ENCODE measurements around the gene ST8SIA1.

ST8SIA1 gene

GRCh38 chr12:22211128-22211527, 123.4 kb downstream of the ST8SIA1 start:
- no peaks in the 10 kb centered on the region for H3K4me1 ChIP-seq (ENCODE audit: low read depth, poor library complexity, severe bottlenecking)

GRCh38 chr12:22209422-22209821, 125.1 kb downstream of the ST8SIA1 start:
- Histone ChIP-seq H3K36me3 (ENCODE audit: insufficient read depth) (no peaks in the 10 kb centered on the region), H3K27ac (no peak overlapping the region), H3K4me3 (IDR thresholded peaks at IDR 0.05; ENCODE audit: insufficient read depth, low read depth, low read length) (no peak overlapping the region), H4K20me1 (ENCODE audit: insufficient read depth) (no peaks in the 10 kb centered on the region), H3K9ac (no peak overlapping the region), H3K79me2 (ENCODE audit: insufficient read depth, low read depth) (no peaks in the 10 kb centered on the region), H3K4me2 (no peak overlapping the region), H3K27me3 (ENCODE audit: insufficient read depth, low read depth) (no peaks in the 10 kb centered on the region), H2AFZ (ENCODE audit: low read depth) (no peak overlapping the region), H3K4me1 (ENCODE audit: low read depth, poor library complexity, severe bottlenecking) (no peaks in the 10 kb centered on the region)
- TF ChIP-seq CTCF (conservative IDR thresholded peaks at IDR 0.05; ENCODE audit: low read depth, low read length): no peak

More at GRCh38 chr12:22211128-22211527, 123.4 kb downstream of the ST8SIA1 start:
- H4K20me1 ChIP-seq (ENCODE audit: insufficient read depth): no peaks in the 10 kb centered on the region
- no peaks in the 10 kb centered on the region for H3K79me2 ChIP-seq (ENCODE audit: insufficient read depth, low read depth)
- H3K27me3 ChIP-seq (ENCODE audit: insufficient read depth, low read depth): no peaks in the 10 kb centered on the region
- no peak overlapping the region for H2AFZ ChIP-seq (ENCODE audit: low read depth)
- H3K4me3 ChIP-seq (IDR thresholded peaks at IDR 0.05; ENCODE audit: insufficient read depth, low read depth, low read length): no peak overlapping the region
- H3K27ac ChIP-seq: no peak overlapping the region
- no peak overlapping the region for H3K9ac ChIP-seq
- no peak overlapping the region for H3K4me2 ChIP-seq
- no peaks in the 10 kb centered on the region for H3K36me3 ChIP-seq (ENCODE audit: insufficient read depth)
- TF ChIP-seq CTCF (conservative IDR thresholded peaks at IDR 0.05; ENCODE audit: low read depth, low read length): no peak

GRCh38 chr12:22206111-22206728, 128.3 kb downstream of the ST8SIA1 start:
- H3K27me3 ChIP-seq (ENCODE audit: insufficient read depth, low read depth): no peaks in the 10 kb centered on the region
- H3K4me2 ChIP-seq: no peak overlapping the region
- H3K4me3 ChIP-seq (IDR thresholded peaks at IDR 0.05; ENCODE audit: insufficient read depth, low read depth, low read length): no peak overlapping the region
- no peaks in the 10 kb centered on the region for H3K36me3 ChIP-seq (ENCODE audit: insufficient read depth)
- H3K9ac ChIP-seq: no peak overlapping the region
- H3K79me2 ChIP-seq (ENCODE audit: insufficient read depth, low read depth): no peaks in the 10 kb centered on the region
- H4K20me1 ChIP-seq (ENCODE audit: insufficient read depth): no peaks in the 10 kb centered on the region
- no peak for TF ChIP-seq CTCF (conservative IDR thresholded peaks at IDR 0.05; ENCODE audit: low read depth, low read length)
- H3K4me1 ChIP-seq (ENCODE audit: low read depth, poor library complexity, severe bottlenecking): no peaks in the 10 kb centered on the region
- H3K27ac ChIP-seq: no peak overlapping the region
- no peak overlapping the region for H2AFZ ChIP-seq (ENCODE audit: low read depth)

- no peaks in the 10 kb centered on the region for H3K27me3 ChIP-seq (ENCODE audit: insufficient read depth, low read depth)
- no peak overlapping the region for H3K4me3 ChIP-seq (IDR thresholded peaks at IDR 0.05; ENCODE audit: insufficient read depth, low read depth, low read length)
- no peaks in the 10 kb centered on the region for H4K20me1 ChIP-seq (ENCODE audit: insufficient read depth)
- TF ChIP-seq CTCF (conservative IDR thresholded peaks at IDR 0.05; ENCODE audit: low read depth, low read length): no peak
- no peak overlapping the region for H2AFZ ChIP-seq (ENCODE audit: low read depth)
- H3K4me1 ChIP-seq (ENCODE audit: low read depth, poor library complexity, severe bottlenecking): no peaks in the 10 kb centered on the region
- no peak overlapping the region for H3K9ac ChIP-seq
- H3K36me3 ChIP-seq (ENCODE audit: insufficient read depth): no peaks in the 10 kb centered on the region
- no peak overlapping the region for H3K4me2 ChIP-seq
- no peaks in the 10 kb centered on the region for H3K79me2 ChIP-seq (ENCODE audit: insufficient read depth, low read depth)
- H3K27ac ChIP-seq: no peak overlapping the region
Observed at GRCh38 chr12:22204391-22204790, 130.1 kb downstream of the ST8SIA1 start.
